Erythroblast (primary cell): ENCODE results near the gene NDUFA11.

ENCODE experiments used
- GATA1 ChIP-seq: IDR thresholded peaks from 2 replicates; pipeline ENCODE4 v1.6.1; 2011; ENCODE audit warnings: low read depth, mild to moderate bottlenecking, control low read depth, low read length, moderate library complexity
- POLR2A ChIP-seq: IDR thresholded peaks from 2 replicates; pipeline ENCODE4 v1.6.1; 2011; ENCODE audit warnings: mild to moderate bottlenecking, low read length

DNA sequence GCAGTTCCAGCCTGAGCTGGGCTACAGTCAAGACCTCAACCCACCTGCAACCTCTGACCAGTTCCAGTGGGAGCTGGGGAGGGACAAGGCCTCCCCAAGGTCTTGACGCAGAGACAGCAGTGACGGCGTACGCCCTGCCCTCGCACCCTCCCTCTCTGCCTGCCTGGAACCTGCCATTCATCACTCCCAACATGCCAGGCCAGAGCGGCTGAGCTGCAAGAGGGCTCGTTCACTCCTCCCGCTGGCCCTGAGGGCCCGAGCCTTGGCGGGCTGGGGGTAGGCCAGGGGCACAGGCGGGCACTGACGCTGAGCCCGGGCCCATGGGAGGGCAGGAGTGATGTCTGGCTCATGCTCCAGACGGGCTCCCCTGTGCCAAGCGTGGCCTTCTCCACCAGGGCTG is 8.2 kb downstream of the NDUFA11 start:
- no peak for TF ChIP-seq POLR2A
- no peak for TF ChIP-seq GATA1
